ENCODE results near the gene PARD3B. TPM values are rescaled to one million over a fixed set of nuclear protein-coding genes. Genes with fewer than 3 reads are reported as not detected.

Gene PARD3B
- total and polyA plus RNA-seq, 10 of the 15 experiments (the other 5 are each of a cell fraction or from before 2014, with no cell fraction given): 0.01 to 0.54 (median 0.07) TPM; not detected in 7

- H2AFZ ChIP-seq (ENCODE audit: control insufficient read depth, low read depth, low read length): no peak overlapping the region
- no peaks in the 10 kb centered on the region for H3K9me3 ChIP-seq (replicated peaks; ENCODE audit: control insufficient read depth, insufficient read depth, low read length)
- H3K4me2 ChIP-seq (ENCODE audit: control insufficient read depth, insufficient read depth): no peak overlapping the region
- SMC1A ChIA-PET (ENCODE audit: uncharacterized antibody, unreplicated experiment): no interaction called here
- FAIRE-seq (no peak), DNase-seq (ENCODE audit: low read depth, low spot score) (no peak), ATAC-seq (no peak)
- POLR2A ChIA-PET: no interaction called here
- H3K27me3 ChIP-seq (replicated peaks in 1 of 2; ENCODE audit: control insufficient read depth in 2 of 2, insufficient read depth in 2 of 2, low read length in 1 of 2): no peaks in the 10 kb centered on the region
- no peak overlapping the region for H3K9ac ChIP-seq (ENCODE audit: control insufficient read depth, insufficient read depth, low read length)
- no peaks in the 10 kb centered on the region for H3K4me1 ChIP-seq (ENCODE audit: control insufficient read depth, insufficient read depth, low read length)
- no peaks in the 10 kb centered on the region for H3K36me3 ChIP-seq (ENCODE audit: control insufficient read depth in 2 of 2, insufficient read depth in 2 of 2, low read length in 1 of 2)
- BruUV-seq (replicated peaks): no TSS peak
- no peaks in the 10 kb centered on the region for H3K79me2 ChIP-seq (ENCODE audit: control insufficient read depth, insufficient read depth, low read length)
- intact Hi-C loops (cut with micrococcal nuclease; ENCODE audit: unreplicated experiment): no loop called here
- in situ Hi-C loops (cut with MboI): no loop called here
- no peaks in the 10 kb centered on the region for H4K20me1 ChIP-seq (ENCODE audit: control insufficient read depth, insufficient read depth)
- H3K27ac ChIP-seq (ENCODE audit: control insufficient read depth, insufficient read depth): no peak overlapping the region
- CTCF ChIA-PET: no interaction called here
- no peak overlapping the region for H3K4me3 ChIP-seq
- RAD21 ChIA-PET (ENCODE audit: unreplicated experiment): no interaction called here
- 43% methylated on average over 4 of the region's 4 CpGs for WGBS (ENCODE audit: insufficient coverage, insufficient replicate concordance, low lambda C conversion rate, missing lambda C conversion rate)
- TF ChIP-seq BMI1 (IDR thresholded peaks at IDR 0.05; ENCODE audit: borderline replicate concordance) (no peak), PML (IDR thresholded peaks at IDR 0.05; ENCODE audit: low read length) (no peak), REST (IDR thresholded peaks at IDR 0.05; ENCODE audit: low read depth, low read length) (no peak), CEBPB (IDR thresholded peaks at IDR 0.05; ENCODE audit: borderline replicate concordance in 1 of 2, low read depth in 2 of 2, low read length in 2 of 2) (no peak), RELA (IDR thresholded peaks at IDR 0.05; ENCODE audit: borderline replicate concordance, partially characterized antibody) (no peak), NR2C1 (IDR thresholded peaks at IDR 0.05) (no peak)
- TF ChIP-seq, protein P1, sequence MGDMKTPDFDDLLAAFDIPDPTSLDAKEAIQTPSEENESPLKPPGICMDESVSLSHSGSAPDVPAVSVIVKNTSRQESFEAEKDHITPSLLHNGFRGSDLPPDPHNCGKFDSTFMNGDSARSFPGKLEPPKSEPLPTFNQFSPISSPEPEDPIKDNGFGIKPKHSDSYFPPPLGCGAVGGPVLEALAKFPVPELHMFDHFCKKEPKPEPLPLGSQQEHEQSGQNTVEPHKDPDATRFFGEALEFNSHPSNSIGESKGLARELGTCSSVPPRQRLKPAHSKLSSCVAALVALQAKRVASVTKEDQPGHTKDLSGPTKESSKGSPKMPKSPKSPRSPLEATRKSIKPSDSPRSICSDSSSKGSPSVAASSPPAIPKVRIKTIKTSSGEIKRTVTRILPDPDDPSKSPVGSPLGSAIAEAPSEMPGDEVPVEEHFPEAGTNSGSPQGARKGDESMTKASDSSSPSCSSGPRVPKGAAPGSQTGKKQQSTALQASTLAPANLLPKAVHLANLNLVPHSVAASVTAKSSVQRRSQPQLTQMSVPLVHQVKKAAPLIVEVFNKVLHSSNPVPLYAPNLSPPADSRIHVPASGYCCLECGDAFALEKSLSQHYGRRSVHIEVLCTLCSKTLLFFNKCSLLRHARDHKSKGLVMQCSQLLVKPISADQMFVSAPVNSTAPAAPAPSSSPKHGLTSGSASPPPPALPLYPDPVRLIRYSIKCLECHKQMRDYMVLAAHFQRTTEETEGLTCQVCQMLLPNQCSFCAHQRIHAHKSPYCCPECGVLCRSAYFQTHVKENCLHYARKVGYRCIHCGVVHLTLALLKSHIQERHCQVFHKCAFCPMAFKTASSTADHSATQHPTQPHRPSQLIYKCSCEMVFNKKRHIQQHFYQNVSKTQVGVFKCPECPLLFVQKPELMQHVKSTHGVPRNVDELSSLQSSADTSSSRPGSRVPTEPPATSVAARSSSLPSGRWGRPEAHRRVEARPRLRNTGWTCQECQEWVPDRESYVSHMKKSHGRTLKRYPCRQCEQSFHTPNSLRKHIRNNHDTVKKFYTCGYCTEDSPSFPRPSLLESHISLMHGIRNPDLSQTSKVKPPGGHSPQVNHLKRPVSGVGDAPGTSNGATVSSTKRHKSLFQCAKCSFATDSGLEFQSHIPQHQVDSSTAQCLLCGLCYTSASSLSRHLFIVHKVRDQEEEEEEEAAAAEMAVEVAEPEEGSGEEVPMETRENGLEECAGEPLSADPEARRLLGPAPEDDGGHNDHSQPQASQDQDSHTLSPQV (IDR thresholded peaks at IDR 0.05): no peak
- TF ChIP-seq, protein P2, sequence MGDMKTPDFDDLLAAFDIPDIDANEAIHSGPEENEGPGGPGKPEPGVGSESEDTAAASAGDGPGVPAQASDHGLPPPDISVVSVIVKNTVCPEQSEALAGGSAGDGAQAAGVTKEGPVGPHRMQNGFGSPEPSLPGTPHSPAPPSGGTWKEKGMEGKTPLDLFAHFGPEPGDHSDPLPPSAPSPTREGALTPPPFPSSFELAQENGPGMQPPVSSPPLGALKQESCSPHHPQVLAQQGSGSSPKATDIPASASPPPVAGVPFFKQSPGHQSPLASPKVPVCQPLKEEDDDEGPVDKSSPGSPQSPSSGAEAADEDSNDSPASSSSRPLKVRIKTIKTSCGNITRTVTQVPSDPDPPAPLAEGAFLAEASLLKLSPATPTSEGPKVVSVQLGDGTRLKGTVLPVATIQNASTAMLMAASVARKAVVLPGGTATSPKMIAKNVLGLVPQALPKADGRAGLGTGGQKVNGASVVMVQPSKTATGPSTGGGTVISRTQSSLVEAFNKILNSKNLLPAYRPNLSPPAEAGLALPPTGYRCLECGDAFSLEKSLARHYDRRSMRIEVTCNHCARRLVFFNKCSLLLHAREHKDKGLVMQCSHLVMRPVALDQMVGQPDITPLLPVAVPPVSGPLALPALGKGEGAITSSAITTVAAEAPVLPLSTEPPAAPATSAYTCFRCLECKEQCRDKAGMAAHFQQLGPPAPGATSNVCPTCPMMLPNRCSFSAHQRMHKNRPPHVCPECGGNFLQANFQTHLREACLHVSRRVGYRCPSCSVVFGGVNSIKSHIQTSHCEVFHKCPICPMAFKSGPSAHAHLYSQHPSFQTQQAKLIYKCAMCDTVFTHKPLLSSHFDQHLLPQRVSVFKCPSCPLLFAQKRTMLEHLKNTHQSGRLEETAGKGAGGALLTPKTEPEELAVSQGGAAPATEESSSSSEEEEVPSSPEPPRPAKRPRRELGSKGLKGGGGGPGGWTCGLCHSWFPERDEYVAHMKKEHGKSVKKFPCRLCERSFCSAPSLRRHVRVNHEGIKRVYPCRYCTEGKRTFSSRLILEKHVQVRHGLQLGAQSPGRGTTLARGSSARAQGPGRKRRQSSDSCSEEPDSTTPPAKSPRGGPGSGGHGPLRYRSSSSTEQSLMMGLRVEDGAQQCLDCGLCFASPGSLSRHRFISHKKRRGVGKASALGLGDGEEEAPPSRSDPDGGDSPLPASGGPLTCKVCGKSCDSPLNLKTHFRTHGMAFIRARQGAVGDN (IDR thresholded peaks at IDR 0.05): no peak
- TF ChIP-seq, protein P3, sequence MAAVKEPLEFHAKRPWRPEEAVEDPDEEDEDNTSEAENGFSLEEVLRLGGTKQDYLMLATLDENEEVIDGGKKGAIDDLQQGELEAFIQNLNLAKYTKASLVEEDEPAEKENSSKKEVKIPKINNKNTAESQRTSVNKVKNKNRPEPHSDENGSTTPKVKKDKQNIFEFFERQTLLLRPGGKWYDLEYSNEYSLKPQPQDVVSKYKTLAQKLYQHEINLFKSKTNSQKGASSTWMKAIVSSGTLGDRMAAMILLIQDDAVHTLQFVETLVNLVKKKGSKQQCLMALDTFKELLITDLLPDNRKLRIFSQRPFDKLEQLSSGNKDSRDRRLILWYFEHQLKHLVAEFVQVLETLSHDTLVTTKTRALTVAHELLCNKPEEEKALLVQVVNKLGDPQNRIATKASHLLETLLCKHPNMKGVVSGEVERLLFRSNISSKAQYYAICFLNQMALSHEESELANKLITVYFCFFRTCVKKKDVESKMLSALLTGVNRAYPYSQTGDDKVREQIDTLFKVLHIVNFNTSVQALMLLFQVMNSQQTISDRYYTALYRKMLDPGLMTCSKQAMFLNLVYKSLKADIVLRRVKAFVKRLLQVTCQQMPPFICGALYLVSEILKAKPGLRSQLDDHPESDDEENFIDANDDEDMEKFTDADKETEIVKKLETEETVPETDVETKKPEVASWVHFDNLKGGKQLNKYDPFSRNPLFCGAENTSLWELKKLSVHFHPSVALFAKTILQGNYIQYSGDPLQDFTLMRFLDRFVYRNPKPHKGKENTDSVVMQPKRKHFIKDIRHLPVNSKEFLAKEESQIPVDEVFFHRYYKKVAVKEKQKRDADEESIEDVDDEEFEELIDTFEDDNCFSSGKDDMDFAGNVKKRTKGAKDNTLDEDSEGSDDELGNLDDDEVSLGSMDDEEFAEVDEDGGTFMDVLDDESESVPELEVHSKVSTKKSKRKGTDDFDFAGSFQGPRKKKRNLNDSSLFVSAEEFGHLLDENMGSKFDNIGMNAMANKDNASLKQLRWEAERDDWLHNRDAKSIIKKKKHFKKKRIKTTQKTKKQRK (IDR thresholded peaks at IDR 0.05; ENCODE audit: low read depth, low read length): no peak
Observed at GRCh38 chr2:205411558-205411957, 866.3 kb downstream of the PARD3B start.
